ENCODE data around the gene PAK4.

- no peak for TF ChIP-seq ZNF274 (IDR thresholded peaks at IDR 0.05; ENCODE audit: low read depth, low read length)
- TF ChIP-seq YY1 (IDR thresholded peaks at IDR 0.05; ENCODE audit: insufficient read depth, insufficient read length): no peak
- TF ChIP-seq SUZ12 (IDR thresholded peaks at IDR 0.05; ENCODE audit: extremely low read depth, insufficient read depth, insufficient read length): no peak
Measured at GRCh38 chr19:39084732-39085080, 40.9 kb upstream of the PAK4 start.
